Measurements from ENCODE around the gene PPP1R13B. TPM values are rescaled to one million over a fixed set of nuclear protein-coding genes. Genes with fewer than 3 reads are reported as not detected.

The PPP1R13B gene
- total and polyA plus RNA-seq, 11 donors = 27.5 to 96.2 (median 75.4) TPM

DNA sequence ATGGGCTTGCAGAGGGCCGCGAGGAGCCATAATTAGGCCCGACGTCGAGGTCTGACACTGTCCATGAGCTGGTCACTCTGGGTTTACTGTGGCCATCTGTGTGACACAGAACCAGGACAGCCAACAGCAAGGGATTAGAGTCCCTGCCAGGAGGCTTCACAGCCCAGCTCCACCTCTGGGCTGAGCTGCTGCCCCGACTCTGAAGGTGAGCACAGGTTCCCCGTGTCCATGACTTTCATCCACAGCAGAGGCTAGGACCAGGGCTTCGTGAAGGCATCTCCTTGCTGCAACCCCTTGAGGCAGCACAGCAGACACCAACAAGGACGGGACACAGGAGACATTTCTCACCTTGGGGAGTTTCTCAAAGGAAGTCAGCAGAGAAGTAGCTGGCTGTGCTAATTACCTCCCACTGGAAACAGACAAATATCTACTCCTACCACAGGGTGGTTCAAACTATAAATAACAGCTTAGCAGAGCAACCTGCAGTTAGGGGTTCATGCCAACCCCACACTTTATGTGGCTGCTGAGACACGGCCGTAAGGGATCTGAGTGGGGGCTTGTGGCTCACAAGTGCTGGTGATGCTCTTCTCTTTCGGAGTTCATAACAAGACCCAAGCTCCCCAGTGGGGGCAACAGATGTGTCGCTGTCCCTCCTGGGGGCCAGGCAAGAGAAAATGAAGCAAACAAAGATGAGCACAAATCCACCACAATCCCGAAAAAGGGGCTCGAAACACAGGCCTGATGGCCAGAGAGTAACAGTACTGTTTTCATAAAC, 102.6 kb downstream of the PPP1R13B start:
- Histone ChIP-seq H3K9me3 (no peaks in the 10 kb centered on the region), H3K27ac (no peak overlapping the region), H3K4me1 (peaks cover 0 to 13% (median 0%) of the 10 kb centered on the region in 12 donors), H3K36me3 (peaks cover 0 to 99% (median 82%) of the 10 kb centered on the region in 9 donors), H3K4me3 (no peak overlapping the region), H3K27me3 (no peaks in the 10 kb centered on the region)
- WGBS, 4 donors = 71 to 82% (median 80%) methylated on average over 15 of the region's 15 CpGs
- TF ChIP-seq, protein P1, sequence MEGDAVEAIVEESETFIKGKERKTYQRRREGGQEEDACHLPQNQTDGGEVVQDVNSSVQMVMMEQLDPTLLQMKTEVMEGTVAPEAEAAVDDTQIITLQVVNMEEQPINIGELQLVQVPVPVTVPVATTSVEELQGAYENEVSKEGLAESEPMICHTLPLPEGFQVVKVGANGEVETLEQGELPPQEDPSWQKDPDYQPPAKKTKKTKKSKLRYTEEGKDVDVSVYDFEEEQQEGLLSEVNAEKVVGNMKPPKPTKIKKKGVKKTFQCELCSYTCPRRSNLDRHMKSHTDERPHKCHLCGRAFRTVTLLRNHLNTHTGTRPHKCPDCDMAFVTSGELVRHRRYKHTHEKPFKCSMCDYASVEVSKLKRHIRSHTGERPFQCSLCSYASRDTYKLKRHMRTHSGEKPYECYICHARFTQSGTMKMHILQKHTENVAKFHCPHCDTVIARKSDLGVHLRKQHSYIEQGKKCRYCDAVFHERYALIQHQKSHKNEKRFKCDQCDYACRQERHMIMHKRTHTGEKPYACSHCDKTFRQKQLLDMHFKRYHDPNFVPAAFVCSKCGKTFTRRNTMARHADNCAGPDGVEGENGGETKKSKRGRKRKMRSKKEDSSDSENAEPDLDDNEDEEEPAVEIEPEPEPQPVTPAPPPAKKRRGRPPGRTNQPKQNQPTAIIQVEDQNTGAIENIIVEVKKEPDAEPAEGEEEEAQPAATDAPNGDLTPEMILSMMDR (IDR thresholded peaks at IDR 0.05) = no peak
- TF ChIP-seq POLR2A (IDR thresholded peaks at IDR 0.05) = no peak
- ATAC-seq (no peak), DNase-seq (peak in 1 of 5 donors; percentile 3)
- intact Hi-C loops (cut with DNase I) = loop anchor here in 1 of 10 donors (10.0 kb wide), 1 partner anchor 170 kb away; no protein-coding TSS in a partner anchor

DNA sequence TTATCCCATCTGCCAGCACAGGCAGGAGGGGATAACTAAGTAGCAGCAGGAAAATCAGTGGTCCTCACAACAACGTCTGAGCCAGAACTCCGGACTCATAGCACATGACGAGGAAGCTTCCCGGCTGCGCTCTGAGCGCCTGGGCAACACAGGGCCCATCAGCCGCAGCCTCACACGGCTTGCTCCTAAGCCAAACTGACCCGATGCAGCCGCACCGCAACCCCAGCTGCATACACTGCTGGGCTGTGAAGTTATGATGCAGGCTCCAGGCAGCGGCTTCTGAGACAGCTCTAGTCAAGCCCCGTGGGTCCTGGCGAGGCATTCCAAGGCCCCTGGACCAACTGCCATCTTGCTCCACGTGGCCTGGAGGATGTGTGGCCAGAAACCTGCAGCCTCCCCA, 103.7 kb downstream of the PPP1R13B start:
- Histone ChIP-seq H3K27ac (no peak overlapping the region), H3K4me3 (no peak overlapping the region), H3K36me3 (peaks cover 0 to 99% (median 82%) of the 10 kb centered on the region in 9 donors), H3K9me3 (no peaks in the 10 kb centered on the region), H3K4me1 (peaks cover 0 to 13% (median 0%) of the 10 kb centered on the region in 12 donors), H3K27me3 (no peaks in the 10 kb centered on the region)
- no peak for DNase-seq
- ATAC-seq = no peak
- 87 to 93% (median 89%) methylated on average over 11 to 15 of the region's 15 CpGs for WGBS, 4 donors
- TF ChIP-seq, protein P1 (IDR thresholded peaks at IDR 0.05) = no peak
- intact Hi-C loops (cut with DNase I) = loop anchor here in 1 of 10 donors (10.0 kb wide), 1 partner anchor 171 kb away; no protein-coding TSS in a partner anchor

DNA sequence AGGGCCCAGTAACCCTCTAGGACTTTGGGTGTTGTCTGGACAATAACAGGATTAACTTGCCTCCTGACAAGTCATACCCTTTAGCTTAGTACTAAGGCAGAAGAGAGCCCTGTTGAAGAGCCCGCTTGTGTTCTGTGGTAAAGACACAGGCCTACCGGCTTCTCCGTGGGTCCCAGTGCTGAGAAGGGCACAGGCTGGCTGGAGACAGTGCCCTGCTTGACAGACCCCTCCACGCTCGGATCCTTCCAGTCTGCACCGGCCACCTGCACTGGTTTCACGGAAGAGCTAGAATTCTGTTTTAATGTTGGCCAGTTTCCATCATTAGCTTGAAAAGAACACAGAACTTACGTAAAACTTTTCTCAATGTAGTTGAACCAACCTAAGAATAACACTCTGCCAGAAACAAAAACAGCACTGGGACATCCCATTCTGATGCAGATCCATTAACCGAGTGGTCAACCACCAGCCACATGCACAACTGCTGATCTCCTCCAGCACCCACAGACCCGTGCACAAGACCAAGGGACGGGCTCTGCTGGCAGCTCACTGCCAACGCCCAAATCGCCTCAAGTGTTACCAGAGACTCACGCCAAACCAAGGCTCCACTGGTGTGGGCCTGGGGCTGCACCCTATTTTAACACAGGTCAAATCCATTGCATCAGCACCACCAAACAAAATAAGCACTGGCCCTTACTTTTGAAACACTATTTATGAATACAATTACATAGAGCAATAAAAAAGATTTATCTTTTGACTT, 104.7 kb downstream of the PPP1R13B start:
- no peak for DNase-seq
- Histone ChIP-seq H3K4me1 (peaks cover 0 to 13% (median 0%) of the 10 kb centered on the region in 12 donors), H3K27me3 (no peaks in the 10 kb centered on the region), H3K4me3 (no peak overlapping the region), H3K27ac (no peak overlapping the region), H3K9me3 (no peaks in the 10 kb centered on the region), H3K36me3 (peaks cover 0 to 99% (median 87%) of the 10 kb centered on the region in 9 donors)
- no peak for ATAC-seq
- TF ChIP-seq, protein P1 (IDR thresholded peaks at IDR 0.05) = no peak
- TF ChIP-seq POLR2A (IDR thresholded peaks at IDR 0.05) = no peak
- 89 to 91% (median 90%) methylated on average over 14 of the region's 14 CpGs for WGBS, 4 donors
- intact Hi-C loops (cut with DNase I) = loop anchor here in 1 of 10 donors (10.0 kb wide), 1 partner anchor 172 kb away; no protein-coding TSS in a partner anchor

DNA sequence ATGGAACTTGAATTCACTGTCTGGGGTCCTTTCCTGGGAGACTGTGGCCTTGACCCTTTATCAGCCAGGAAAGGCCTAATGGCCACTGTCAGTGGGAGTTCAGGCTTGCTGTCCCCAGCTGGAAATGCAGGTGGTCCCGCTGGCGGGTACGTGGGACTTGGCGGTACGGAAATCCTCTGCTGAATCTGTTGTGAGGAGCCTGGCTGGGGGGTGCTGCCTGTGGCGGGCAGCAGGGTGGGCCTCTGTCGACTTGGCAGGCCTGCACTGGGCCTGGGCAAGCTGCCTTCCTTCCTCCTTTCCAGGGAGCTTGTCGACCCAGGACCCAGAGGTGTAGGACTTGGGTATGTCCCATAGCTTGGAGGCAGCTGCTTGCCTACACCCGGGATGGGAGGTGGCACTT, 105.5 kb downstream of the PPP1R13B start:
- no peak for ATAC-seq
- WGBS, 4 donors = 72 to 90% (median 79%) methylated on average over 2 to 9 of the region's 9 CpGs
- Histone ChIP-seq H3K4me1 (peaks cover 0 to 15% (median under 1%) of the 10 kb centered on the region in 12 donors), H3K4me3 (no peak overlapping the region), H3K27me3 (no peaks in the 10 kb centered on the region), H3K36me3 (peaks cover 0 to 99% (median 88%) of the 10 kb centered on the region in 9 donors), H3K9me3 (no peaks in the 10 kb centered on the region), H3K27ac (no peak overlapping the region)
- TF ChIP-seq, protein P1 (IDR thresholded peaks at IDR 0.05) = no peak
- no peak for TF ChIP-seq POLR2A (IDR thresholded peaks at IDR 0.05)
- intact Hi-C loops (cut with DNase I) = loop anchor here in 1 of 10 donors (10.0 kb wide), 1 partner anchor 173 kb away; no protein-coding TSS in a partner anchor
- DNase-seq = peak in 1 of 5 donors; percentile 8

Measured in heart left ventricle (tissue), 16 donors.